ENCODE measurements around the gene SERPINA6.

DNA sequence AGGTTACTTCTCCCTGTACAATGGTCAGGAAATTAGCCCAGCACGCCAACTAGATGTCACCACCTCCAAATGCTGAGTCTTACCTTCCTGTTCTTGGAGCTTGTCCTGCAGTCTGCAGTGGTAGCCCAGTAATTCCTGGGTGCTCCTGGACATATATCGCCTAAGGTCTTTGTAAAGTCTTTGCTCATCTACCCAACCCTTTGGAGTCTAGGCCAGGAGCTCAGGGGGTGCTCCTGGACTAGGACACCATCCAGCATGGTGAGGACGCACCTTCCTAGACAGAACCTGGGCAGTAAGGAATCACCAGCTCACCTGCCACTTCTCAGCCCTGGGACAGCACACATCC, 30.6 kb downstream of the SERPINA6 start:
- TF ChIP-seq, protein P1, sequence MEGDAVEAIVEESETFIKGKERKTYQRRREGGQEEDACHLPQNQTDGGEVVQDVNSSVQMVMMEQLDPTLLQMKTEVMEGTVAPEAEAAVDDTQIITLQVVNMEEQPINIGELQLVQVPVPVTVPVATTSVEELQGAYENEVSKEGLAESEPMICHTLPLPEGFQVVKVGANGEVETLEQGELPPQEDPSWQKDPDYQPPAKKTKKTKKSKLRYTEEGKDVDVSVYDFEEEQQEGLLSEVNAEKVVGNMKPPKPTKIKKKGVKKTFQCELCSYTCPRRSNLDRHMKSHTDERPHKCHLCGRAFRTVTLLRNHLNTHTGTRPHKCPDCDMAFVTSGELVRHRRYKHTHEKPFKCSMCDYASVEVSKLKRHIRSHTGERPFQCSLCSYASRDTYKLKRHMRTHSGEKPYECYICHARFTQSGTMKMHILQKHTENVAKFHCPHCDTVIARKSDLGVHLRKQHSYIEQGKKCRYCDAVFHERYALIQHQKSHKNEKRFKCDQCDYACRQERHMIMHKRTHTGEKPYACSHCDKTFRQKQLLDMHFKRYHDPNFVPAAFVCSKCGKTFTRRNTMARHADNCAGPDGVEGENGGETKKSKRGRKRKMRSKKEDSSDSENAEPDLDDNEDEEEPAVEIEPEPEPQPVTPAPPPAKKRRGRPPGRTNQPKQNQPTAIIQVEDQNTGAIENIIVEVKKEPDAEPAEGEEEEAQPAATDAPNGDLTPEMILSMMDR (IDR thresholded peaks at IDR 0.05), result no peak
- no peak for TF ChIP-seq POLR2A (IDR thresholded peaks at IDR 0.05)
